ENCODE data around the gene ADAR. TPM values are rescaled to one million over a fixed set of nuclear protein-coding genes. Genes with fewer than 3 reads are reported as not detected.

Gene ADAR
- polyA plus RNA-seq, 1 donor (not counting 4 experiments of a cell fraction or from before 2014, with no cell fraction given) = 148 TPM

DNA sequence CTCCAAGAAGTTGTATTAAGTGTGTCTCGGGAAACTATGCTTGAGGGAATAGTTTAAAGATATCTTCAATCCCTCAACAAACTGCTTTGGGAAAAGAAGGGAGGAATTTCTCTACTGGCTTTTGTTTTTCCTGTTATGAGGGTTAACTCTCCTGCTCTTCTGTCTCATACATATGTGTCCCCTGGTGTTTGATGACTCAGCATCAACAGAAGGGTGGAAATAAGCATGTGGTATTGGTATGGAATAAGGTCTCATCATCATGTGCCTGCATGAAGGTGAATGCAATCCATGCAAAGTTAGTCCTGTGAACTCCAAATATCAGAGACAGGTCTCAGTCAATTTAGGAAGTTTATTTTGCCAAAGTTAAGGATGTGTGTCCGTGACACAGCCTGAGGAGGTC is 27.2 kb upstream of the ADAR start:
- H3K9ac ChIP-seq (ENCODE audit: control insufficient read depth, extremely low read depth, insufficient read depth, low read length) = no peak overlapping the region
- no peak overlapping the region for H3K27ac ChIP-seq (ENCODE audit: control insufficient read depth, insufficient read depth, low read length)
- no peak for TF ChIP-seq EZH2 (IDR thresholded peaks at IDR 0.05; ENCODE audit: low read length)
- TF ChIP-seq, protein P1, sequence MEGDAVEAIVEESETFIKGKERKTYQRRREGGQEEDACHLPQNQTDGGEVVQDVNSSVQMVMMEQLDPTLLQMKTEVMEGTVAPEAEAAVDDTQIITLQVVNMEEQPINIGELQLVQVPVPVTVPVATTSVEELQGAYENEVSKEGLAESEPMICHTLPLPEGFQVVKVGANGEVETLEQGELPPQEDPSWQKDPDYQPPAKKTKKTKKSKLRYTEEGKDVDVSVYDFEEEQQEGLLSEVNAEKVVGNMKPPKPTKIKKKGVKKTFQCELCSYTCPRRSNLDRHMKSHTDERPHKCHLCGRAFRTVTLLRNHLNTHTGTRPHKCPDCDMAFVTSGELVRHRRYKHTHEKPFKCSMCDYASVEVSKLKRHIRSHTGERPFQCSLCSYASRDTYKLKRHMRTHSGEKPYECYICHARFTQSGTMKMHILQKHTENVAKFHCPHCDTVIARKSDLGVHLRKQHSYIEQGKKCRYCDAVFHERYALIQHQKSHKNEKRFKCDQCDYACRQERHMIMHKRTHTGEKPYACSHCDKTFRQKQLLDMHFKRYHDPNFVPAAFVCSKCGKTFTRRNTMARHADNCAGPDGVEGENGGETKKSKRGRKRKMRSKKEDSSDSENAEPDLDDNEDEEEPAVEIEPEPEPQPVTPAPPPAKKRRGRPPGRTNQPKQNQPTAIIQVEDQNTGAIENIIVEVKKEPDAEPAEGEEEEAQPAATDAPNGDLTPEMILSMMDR (optimal IDR thresholded peaks at IDR 0.05 in 1 of 3, IDR thresholded peaks at IDR 0.05 in 1 of 3, conservative IDR thresholded peaks at IDR 0.05 in 1 of 3; ENCODE audit: extremely low read depth in 1 of 3, insufficient read depth in 2 of 3, low read length in 3 of 3) = no peak
- FAIRE-seq = no peak
- H4K20me1 ChIP-seq (ENCODE audit: control insufficient read depth, extremely low read depth, insufficient read depth, low read length) = no peaks in the 10 kb centered on the region
- H3K9me1 ChIP-seq (ENCODE audit: control insufficient read depth, extremely low read depth, insufficient read depth, low read length) = no peaks in the 10 kb centered on the region
- no peaks in the 10 kb centered on the region for H3K27me3 ChIP-seq (ENCODE audit: control insufficient read depth, extremely low read depth, insufficient read depth, low read length)
- no peaks in the 10 kb centered on the region for H3K79me2 ChIP-seq (ENCODE audit: control insufficient read depth, insufficient read depth, low read length)
- dilution Hi-C loops (cut with MboI; ENCODE audit: extremely low pct_ligation_motif_present, low sequenced_read_pairs) = no loop called here
- H2AFZ ChIP-seq (ENCODE audit: control insufficient read depth, low read length) = no peak overlapping the region
- no peaks in the 10 kb centered on the region for H3K9me3 ChIP-seq (ENCODE audit: control insufficient read depth, low read depth, low read length)
- H3K36me3 ChIP-seq (ENCODE audit: control insufficient read depth in 2 of 2, extremely low read depth in 1 of 2, insufficient read depth in 2 of 2, low read length in 2 of 2) = no peaks in the 10 kb centered on the region
- H3K4me3 ChIP-seq (ENCODE audit: control insufficient read depth in 2 of 3, extremely low read depth in 1 of 3, insufficient read depth in 2 of 3, low read depth in 1 of 3, low read length in 3 of 3) = no peak overlapping the region
- DNase-seq (ENCODE audit: low read depth, low spot score) = no peak
- H3K4me1 ChIP-seq (ENCODE audit: control insufficient read depth, extremely low read depth, insufficient read depth, low read length) = no peaks in the 10 kb centered on the region
- H3K4me2 ChIP-seq (ENCODE audit: control insufficient read depth, extremely low read depth, insufficient read depth, low read depth, low read length) = no peak overlapping the region

DNA sequence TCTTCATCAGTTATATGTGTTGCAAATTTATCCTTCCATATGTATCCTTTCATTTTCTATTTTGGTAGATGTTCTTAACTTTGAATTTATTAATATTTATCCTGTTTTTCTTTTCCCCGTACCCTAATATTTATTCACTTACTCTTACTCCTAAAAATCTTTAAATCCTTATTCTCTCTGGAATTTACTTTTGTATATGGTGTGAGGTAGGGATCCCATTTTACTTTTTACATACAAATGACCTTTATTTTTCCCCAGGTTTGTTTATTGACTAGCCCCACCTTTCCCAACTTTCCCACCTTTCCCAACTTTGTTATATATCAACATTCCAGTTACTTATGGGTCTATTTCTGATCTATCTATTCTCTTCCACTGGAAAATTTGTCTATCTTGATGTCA is 21.7 kb upstream of the ADAR start:
- dilution Hi-C loops (cut with MboI; ENCODE audit: extremely low pct_ligation_motif_present, low sequenced_read_pairs) = no loop called here
- DNase-seq (ENCODE audit: low read depth, low spot score) (no peak), FAIRE-seq (no peak)
- no peak overlapping the region for H3K4me3 ChIP-seq (ENCODE audit: control insufficient read depth in 2 of 3, extremely low read depth in 1 of 3, insufficient read depth in 2 of 3, low read depth in 1 of 3, low read length in 3 of 3)
- H3K9me1 ChIP-seq (ENCODE audit: control insufficient read depth, extremely low read depth, insufficient read depth, low read length) = no peaks in the 10 kb centered on the region
- H2AFZ ChIP-seq (ENCODE audit: control insufficient read depth, low read length) = no peak overlapping the region
- H3K36me3 ChIP-seq (ENCODE audit: control insufficient read depth in 2 of 2, extremely low read depth in 1 of 2, insufficient read depth in 2 of 2, low read length in 2 of 2) = no peaks in the 10 kb centered on the region
- H4K20me1 ChIP-seq (ENCODE audit: control insufficient read depth, extremely low read depth, insufficient read depth, low read length) = no peaks in the 10 kb centered on the region
- no peak for TF ChIP-seq EZH2 (IDR thresholded peaks at IDR 0.05; ENCODE audit: low read length)
- TF ChIP-seq, protein P1 (optimal IDR thresholded peaks at IDR 0.05 in 1 of 3, IDR thresholded peaks at IDR 0.05 in 1 of 3, conservative IDR thresholded peaks at IDR 0.05 in 1 of 3; ENCODE audit: extremely low read depth in 1 of 3, insufficient read depth in 2 of 3, low read length in 3 of 3) = no peak
- no peak overlapping the region for H3K27ac ChIP-seq (ENCODE audit: control insufficient read depth, insufficient read depth, low read length)
- H3K9me3 ChIP-seq (ENCODE audit: control insufficient read depth, low read depth, low read length) = no peaks in the 10 kb centered on the region
- H3K9ac ChIP-seq (ENCODE audit: control insufficient read depth, extremely low read depth, insufficient read depth, low read length) = no peak overlapping the region
- peaks cover 12% of the 10 kb centered on the region for H3K4me1 ChIP-seq (ENCODE audit: control insufficient read depth, extremely low read depth, insufficient read depth, low read length)
- H3K27me3 ChIP-seq (ENCODE audit: control insufficient read depth, extremely low read depth, insufficient read depth, low read length) = no peaks in the 10 kb centered on the region
- H3K4me2 ChIP-seq (ENCODE audit: control insufficient read depth, extremely low read depth, insufficient read depth, low read depth, low read length) = no peak overlapping the region
- peaks cover 30% of the 10 kb centered on the region for H3K79me2 ChIP-seq (ENCODE audit: control insufficient read depth, insufficient read depth, low read length)
